Spleen (tissue), 11 donors: ENCODE data around the gene CFLAR. TPM values are rescaled to one million over a fixed set of nuclear protein-coding genes. Genes with fewer than 3 reads are reported as not detected.

Experiments used
- DNase-seq: peaks from one replicate; pipeline ENCODE4 v3.0.0-alpha.2; 2020
- H3K27ac ChIP-seq, 8 donors: fragments of 200-600 bp; sonication (generic) in 7 of 8; 1 replicate in 4 of 8; 2 replicates in 4 of 8; pipeline versions ENCODE4 v1.5.0 to v1.8.0; 2016 to 2021; ENCODE audit warnings: inconsistent platforms in 4 of 8, mild to moderate bottlenecking in 4 of 8, moderate library complexity in 1 of 8
- H3K27me3 ChIP-seq, 7 donors: fragments of 200-600 bp; sonication (generic) in 6 of 7; replicated peaks in 1 of 7; 1 replicate in 4 of 7; 2 replicates in 3 of 7; pipeline versions ENCODE4 v1.5.0 to v1.8.0; 2016 to 2021; ENCODE audit warnings: inconsistent platforms in 3 of 7, mild to moderate bottlenecking in 1 of 7
- H3K36me3 ChIP-seq, 6 donors: fragments of 200-600 bp; sonication (generic) in 5 of 6; 1 replicate in 4 of 6; 2 replicates in 2 of 6; pipeline versions ENCODE4 v1.5.0 to v1.8.0; 2016 to 2021; ENCODE audit warnings: inconsistent platforms in 2 of 6
- H3K4me1 ChIP-seq, 6 donors: fragments of 200-600 bp; sonication (generic) in 5 of 6; 1 replicate in 3 of 6; 2 replicates in 3 of 6; pipeline versions ENCODE4 v1.5.0 to v1.8.0; 2016 to 2021; ENCODE audit warnings: inconsistent platforms in 3 of 6
- H3K4me3 ChIP-seq, 8 donors: fragments of 200-600 bp; sonication (generic) in 7 of 8; 1 replicate in 4 of 8; 2 replicates in 4 of 8; pipeline versions ENCODE4 v1.5.0 to v1.8.0; 2016 to 2021; ENCODE audit warnings: inconsistent platforms in 4 of 8, mild to moderate bottlenecking in 4 of 8, moderate library complexity in 2 of 8
- H3K9me3 ChIP-seq, 8 donors: fragments of 200-600 bp; sonication (generic) in 7 of 8; 1 replicate in 4 of 8; 2 replicates in 4 of 8; pipeline versions ENCODE4 v1.5.0 to v1.8.0; 2016 to 2021; ENCODE audit warnings: inconsistent platforms in 4 of 8
- CTCF ChIP-seq, 11 experiments: fragments of 200-600 bp in 7 of 11; fragments of 450-650 bp in 4 of 11; sonication (generic) in 4 of 11; IDR thresholded peaks in 8 of 11; conservative IDR thresholded peaks in 3 of 11; 1 replicate in 7 of 11; 2 replicates in 4 of 11; pipeline versions ENCODE4 v1.4.0 to v1.8.0; 2016 to 2021; ENCODE audit warnings: antibody characterized with exemption in 11 of 11, inconsistent platforms in 4 of 11, mild to moderate bottlenecking in 1 of 11
- POLR2A ChIP-seq, 3 donors: fragments of 450-650 bp; IDR thresholded peaks; one replicate each; pipeline ENCODE4 v1.5.1; 2017; ENCODE audit warnings: antibody characterized with exemption in 3 of 3, mild to moderate bottlenecking in 1 of 3
- POLR2AphosphoS5 ChIP-seq, 3 donors: sonication (generic); formaldehyde crosslinking; IDR thresholded peaks; one replicate each; pipeline ENCODE4 v1.5.1; 2017; ENCODE audit warnings: antibody characterized with exemption in 3 of 3
- WGBS, 5 donors: extraction: QIAGEN DNeasy Blood & Tissue Kit in 3 of 5; methylation state at CpG; one replicate each; pipeline versions ENCODE4 v1.1.5 to v1.1.7; 2013 to 2018; 5-methylcytosine and 5-hydroxymethylcytosine counted together
- intact Hi-C: fragments of 100-400 bp; cut with DNase I; formaldehyde crosslinking; loops from one replicate; pipeline ENCODE4 v1.15.0; 2023; ENCODE audit warnings: low total_unique reads
- polyA plus RNA-seq, 3 donors: library from polyadenylated mRNA; stranded (reverse); fragments of 200-250 nt; gene quantifications; one replicate each; pipeline ENCODE4 v1.2.1, GENCODE V29; 2013
- total RNA-seq, 7 donors: library from RNA; depleted of rRNA in 3 of 7; stranded (reverse); fragments of >200 nt in 3 of 7; fragmentation: NEBNext Ultra II Directional in 4 of 7; extraction: Animal tissue kit (Norgen Biotek cat#: 25700) in 4 of 7; gene quantifications; one replicate each; pipeline versions ENCODE4 v1.1.0 to v1.2.1, GENCODE V29; 2016 to 2021
- donor health status: healthy with polysubstance abuse.
- donor health status: DM: no; HTN: no; CAD: no; lungs with moderate emphysema.
- donor health status: DM: no; HTN: no; CAD: no.
- donor health status: Bipolar disorder and iron deficiency.
- donor health status: healthy.
- donor health status: DM: no; HTN: no; CAD: no.
- donor health status: DM: yes; HTN: yes; CAD: no.

CFLAR gene
- total and polyA plus RNA-seq, 10 donors = 64.0 to 511 (median 360) TPM

DNA sequence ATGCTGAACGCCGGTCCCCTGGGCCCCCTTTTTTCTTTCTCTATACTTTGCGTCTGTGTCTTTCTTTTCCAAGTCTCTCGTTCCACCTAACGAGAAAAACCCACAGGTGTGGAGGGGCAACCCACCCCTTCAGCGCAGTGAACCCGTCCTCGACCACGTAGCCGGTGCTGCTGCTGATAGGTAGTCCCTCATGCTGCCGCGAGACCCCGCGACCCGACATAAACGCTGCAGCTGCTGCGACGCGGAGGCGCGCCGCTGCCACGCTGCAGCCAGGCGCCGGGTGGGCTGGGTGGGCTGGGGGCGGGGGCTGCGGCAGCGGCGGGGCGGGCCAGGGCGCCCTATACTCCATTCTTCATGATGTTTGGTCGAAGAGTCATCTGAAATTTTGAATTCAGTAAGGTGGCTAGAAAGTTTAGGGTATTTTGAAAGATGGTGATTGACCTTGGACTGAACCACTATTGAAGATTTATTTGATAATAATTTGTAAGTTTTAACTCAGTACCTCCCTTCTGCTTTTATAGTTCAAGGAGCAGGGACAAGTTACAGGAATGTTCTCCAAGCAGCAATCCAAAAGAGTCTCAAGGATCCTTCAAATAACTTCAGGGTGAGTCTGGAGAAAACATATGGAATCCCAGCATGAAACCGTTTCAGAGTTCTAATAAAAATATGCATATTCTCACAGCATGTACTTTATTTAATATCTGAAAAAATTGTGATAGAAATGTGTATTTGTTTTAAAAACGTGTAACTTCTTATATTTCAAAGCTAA is 24.1 kb downstream of the CFLAR start:
- intact Hi-C loops = no loop called here
- DNase-seq = peak; percentile 64
- no peak overlapping the region for H3K4me3 ChIP-seq
- H3K4me1 ChIP-seq = peaks cover 0 to 72% (median 23%) of the 10 kb centered on the region in 6 donors
- no peaks in the 10 kb centered on the region for H3K9me3 ChIP-seq
- peak overlapping the region in 2 of 8 donors; percentile 19 to 38 for H3K27ac ChIP-seq
- peaks cover 11 to 100% (median 92%) of the 10 kb centered on the region in 6 donors for H3K36me3 ChIP-seq
- H3K27me3 ChIP-seq = no peaks in the 10 kb centered on the region
- no peak for TF ChIP-seq POLR2A (IDR thresholded peaks at IDR 0.05)
- TF ChIP-seq CTCF (IDR thresholded peaks at IDR 0.05 in 8 of 11, conservative IDR thresholded peaks at IDR 0.05 in 3 of 11) = no peak
- TF ChIP-seq POLR2AphosphoS5 (IDR thresholded peaks at IDR 0.05) = peak in 1 of 3 donors; percentile 63
- 77 to 92% (median 91%) methylated on average over 32 to 34 of the region's 34 CpGs for WGBS, 5 donors

GRCh38 chr2:201144101-201145051 is 28.4 kb downstream of the CFLAR start:
- Histone ChIP-seq H3K9me3 (no peaks in the 10 kb centered on the region), H3K27ac (peak overlapping the region in 2 of 8 donors; percentile 13 to 32), H3K4me3 (no peak overlapping the region), H3K36me3 (peaks cover 4 to 100% (median 74%) of the 10 kb centered on the region in 6 donors), H3K27me3 (no peaks in the 10 kb centered on the region), H3K4me1 (peaks cover 0 to 55% (median 8%) of the 10 kb centered on the region in 6 donors)
- intact Hi-C loops = no loop called here
- no peak for DNase-seq
- WGBS, 5 donors = 86 to 95% (median 93%) methylated on average over 5 of the region's 5 CpGs
- TF ChIP-seq CTCF (IDR thresholded peaks at IDR 0.05 in 8 of 11, conservative IDR thresholded peaks at IDR 0.05 in 3 of 11) = no peak
- TF ChIP-seq POLR2AphosphoS5 (IDR thresholded peaks at IDR 0.05) = peak in 1 of 3 donors; percentile 10

DNA sequence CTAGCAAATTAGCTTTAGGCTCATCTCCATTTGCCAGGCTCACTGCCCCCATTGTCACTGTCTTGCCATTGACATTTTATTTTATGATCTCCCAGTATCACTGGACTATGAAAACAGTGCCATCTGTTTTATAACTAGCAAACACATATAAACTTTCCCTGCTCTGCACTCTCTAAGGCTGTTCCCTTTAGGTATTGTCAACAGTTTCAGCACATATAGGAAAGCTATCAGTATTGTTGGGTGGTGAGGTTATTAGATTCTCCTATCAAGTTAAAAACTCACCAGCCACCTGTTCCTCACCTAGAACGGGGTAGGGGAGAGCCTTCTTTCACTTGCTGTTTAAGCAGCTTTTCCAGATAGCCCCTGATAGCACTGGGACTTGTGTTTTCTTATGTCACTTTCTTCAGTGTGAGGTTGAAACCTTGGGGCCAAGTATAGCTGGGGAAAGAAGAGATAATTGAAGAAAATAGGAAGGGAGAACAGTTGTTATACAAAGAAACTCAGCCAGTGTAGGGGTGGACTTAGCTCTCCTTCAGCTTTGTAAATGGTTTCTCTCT is 32.5 kb downstream of the CFLAR start:
- WGBS, 5 donors = 80 to 94% (median 83%) methylated on average over 1 of the region's 1 CpG
- Histone ChIP-seq H3K27ac (peak overlapping the region in 6 of 8 donors; percentile 34 to 89 (median 84)), H3K4me3 (no peak overlapping the region), H3K9me3 (no peaks in the 10 kb centered on the region), H3K4me1 (peaks cover 23 to 82% (median 41%) of the 10 kb centered on the region in 6 donors), H3K36me3 (peaks cover 0 to 99% (median 70%) of the 10 kb centered on the region in 6 donors), H3K27me3 (no peaks in the 10 kb centered on the region)
- DNase-seq = no peak
- intact Hi-C loops = no loop called here
- no peak for TF ChIP-seq POLR2AphosphoS5 (IDR thresholded peaks at IDR 0.05)
- TF ChIP-seq CTCF (IDR thresholded peaks at IDR 0.05 in 8 of 11, conservative IDR thresholded peaks at IDR 0.05 in 3 of 11) = no peak
- no peak for TF ChIP-seq POLR2A (IDR thresholded peaks at IDR 0.05)
